H1 (cell line): ENCODE data around the gene SUOX.
"Not testable (repeated sequence)": the region's sequence is repeated elsewhere in the genome, so short reads cannot be mapped to it uniquely, and the experiment has no call there.

ENCODE experiments used
- CHD1 ChIP-seq: IDR thresholded peaks from 2 replicates; pipeline ENCODE4 v1.6.1; 2012; ENCODE audit warnings: low read depth, low read length, improper control_type of control experiment
- CHD7 ChIP-seq: fragments of 300-600 bp; sonication (generic); IDR thresholded peaks from 2 replicates; pipeline ENCODE4 v1.7.1; 2012; ENCODE audit warnings: low read length, moderate library complexity, mild to moderate bottlenecking, inconsistent platforms; ENCODE audit not compliant: insufficient replicate concordance
- CREB1 ChIP-seq: IDR thresholded peaks from 2 replicates; pipeline ENCODE4 v1.6.1; 2012; ENCODE audit warnings: inconsistent platforms
- CTCF ChIP-seq, 3 experiments: IDR thresholded peaks; 1 replicate in 2 of 3; 2 replicates in 1 of 3; pipeline versions ENCODE4 v1.5.1 to v1.6.1; 2011; ENCODE audit warnings: low read length in 3 of 3, mild to moderate bottlenecking in 3 of 3, inconsistent platforms in 2 of 3, low read depth in 1 of 3, moderate library complexity in 1 of 3; ENCODE audit not compliant: insufficient read depth in 1 of 3; ENCODE audit errors: control extremely low read depth in 1 of 3
- EZH2 ChIP-seq: fragments of 200-600 bp; sonication (generic); IDR thresholded peaks from 2 replicates; pipeline ENCODE4 v1.7.1; 2012; ENCODE audit warnings: low read depth, mild to moderate bottlenecking, moderate library complexity, low read length, inconsistent platforms; ENCODE audit not compliant: severe bottlenecking
- GABPA ChIP-seq: IDR thresholded peaks from 2 replicates; pipeline ENCODE4 v1.6.1; 2011; ENCODE audit warnings: mild to moderate bottlenecking, low read length, moderate library complexity, borderline replicate concordance; ENCODE audit not compliant: insufficient read depth
- POLR2A ChIP-seq, 2 experiments: IDR thresholded peaks; 1 replicate in 1 of 2; 2 replicates in 1 of 2; pipeline ENCODE4 v1.6.1; 2011; ENCODE audit warnings: low read depth in 2 of 2, low read length in 2 of 2, mild to moderate bottlenecking in 2 of 2; ENCODE audit errors: control extremely low read depth in 1 of 2
- POLR2AphosphoS5 ChIP-seq: IDR thresholded peaks from 2 replicates; pipeline ENCODE4 v1.6.1; 2011; ENCODE audit warnings: low read depth, low read length
- RAD21 ChIP-seq, 2 experiments: IDR thresholded peaks in 1 of 2; conservative IDR thresholded peaks in 1 of 2; 2 replicates each; pipeline ENCODE4 v1.6.1; 2011; ENCODE audit warnings: low read depth in 2 of 2, low read length in 2 of 2, improper control_type of control experiment in 1 of 2, inconsistent platforms in 1 of 2, mild to moderate bottlenecking in 1 of 2, moderate library complexity in 1 of 2
- RFX5 ChIP-seq: IDR thresholded peaks from 2 replicates; pipeline ENCODE4 v1.6.1; 2011; ENCODE audit warnings: low read depth, low read length, improper control_type of control experiment, borderline replicate concordance
- YY1 ChIP-seq: IDR thresholded peaks from 2 replicates; pipeline ENCODE4 v1.6.1; 2011; ENCODE audit warnings: low read depth, mild to moderate bottlenecking, low read length

- not testable (repeated sequence) for TF ChIP-seq CREB1; RFX5; YY1; CHD1; CHD7; CTCF (IDR thresholded peaks at IDR 0.05; ENCODE audit: control extremely low read depth in 1 of 3, insufficient read depth in 1 of 3, low read depth in 1 of 3, low read length in 3 of 3); EZH2; POLR2AphosphoS5; RAD21 (IDR thresholded peaks at IDR 0.05 in 1 of 2, conservative IDR thresholded peaks at IDR 0.05 in 1 of 2; ENCODE audit: low read depth in 2 of 2, low read length in 2 of 2); GABPA; POLR2A (IDR thresholded peaks at IDR 0.05; ENCODE audit: control extremely low read depth in 1 of 2, low read depth in 2 of 2, low read length in 2 of 2)
Observed at GRCh38 chr12:55999999-56000540, 3.0 kb downstream of the SUOX start.
